Sciatic nerve (tissue), 2 donors: ENCODE results near the gene CASKIN1. TPM values are rescaled to one million over a fixed set of nuclear protein-coding genes. Genes with fewer than 3 reads are reported as not detected.

Experiments
- ATAC-seq: fragments of 200-7000 bp; cut with Tn5 transposase; one replicate; pipeline ENCODE4 v1.9.1; 2020; ENCODE audit warnings: mild to moderate bottlenecking, moderate library complexity
- DNase-seq: peaks from one replicate; pipeline ENCODE4 v3.0.0-alpha.2; 2020; ENCODE audit warnings: low spot score
- intact Hi-C: fragments of 100-400 bp; cut with DNase I; formaldehyde crosslinking; loops from one replicate; pipeline ENCODE4 v1.14.2; 2022
- total RNA-seq: library from RNA; stranded (reverse); fragmentation: NEBNext Ultra II Directional; extraction: Animal tissue kit (Norgen Biotek cat#: 25700); gene quantifications from one replicate; pipeline ENCODE4 v1.2.1, GENCODE V29; 2021
- donor health status: DM: no; HTN: no; CAD: no.
- donor health status: DM: no; HTN: no; CAD: no.

Gene CASKIN1
- total RNA-seq, 1 donor from 2014 or later: 1.6 TPM

DNA sequence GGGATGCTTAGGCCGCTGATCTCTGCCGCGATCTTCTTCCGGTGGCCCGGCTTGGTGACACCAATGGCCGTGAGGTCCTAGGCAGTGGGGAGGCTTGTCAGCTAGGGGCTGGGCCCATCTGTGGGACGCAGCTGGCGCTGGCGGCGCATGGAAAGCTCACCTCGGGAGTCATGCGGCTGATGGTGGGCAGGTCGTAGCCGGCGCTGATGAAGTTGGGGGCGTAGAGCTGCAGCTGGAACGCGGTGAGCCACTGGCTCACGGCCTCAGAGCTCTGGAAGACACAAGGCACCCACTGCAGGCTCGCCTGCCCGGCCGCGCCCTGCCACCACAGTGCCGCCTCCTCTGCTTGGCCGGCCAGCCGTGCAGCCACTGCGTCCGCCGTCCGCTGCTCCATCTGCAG, 12.7 kb downstream of the CASKIN1 start:
- DNase-seq: no peak
- intact Hi-C loops: no loop called here
- no peak for ATAC-seq

DNA sequence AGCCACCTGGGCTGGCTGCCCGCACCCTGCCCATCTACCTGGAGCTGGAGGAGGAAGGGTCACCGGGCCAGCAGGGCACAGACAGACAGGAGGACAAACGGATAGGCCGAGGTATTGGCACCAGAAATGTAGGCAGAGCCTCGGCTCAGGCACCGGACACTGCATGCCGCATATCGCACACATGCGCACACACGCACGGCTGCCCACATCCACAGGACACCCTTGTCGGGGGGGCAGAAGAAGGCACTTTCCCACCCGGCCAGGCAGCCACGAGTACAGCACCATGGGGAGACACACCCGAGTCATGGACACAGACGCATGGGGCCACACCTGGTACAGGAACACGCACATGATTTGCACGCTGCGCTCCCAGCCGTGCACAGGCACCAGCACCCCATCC, 14.5 kb downstream of the CASKIN1 start:
- intact Hi-C loops: no loop called here
- ATAC-seq: no peak
- DNase-seq: no peak

DNA sequence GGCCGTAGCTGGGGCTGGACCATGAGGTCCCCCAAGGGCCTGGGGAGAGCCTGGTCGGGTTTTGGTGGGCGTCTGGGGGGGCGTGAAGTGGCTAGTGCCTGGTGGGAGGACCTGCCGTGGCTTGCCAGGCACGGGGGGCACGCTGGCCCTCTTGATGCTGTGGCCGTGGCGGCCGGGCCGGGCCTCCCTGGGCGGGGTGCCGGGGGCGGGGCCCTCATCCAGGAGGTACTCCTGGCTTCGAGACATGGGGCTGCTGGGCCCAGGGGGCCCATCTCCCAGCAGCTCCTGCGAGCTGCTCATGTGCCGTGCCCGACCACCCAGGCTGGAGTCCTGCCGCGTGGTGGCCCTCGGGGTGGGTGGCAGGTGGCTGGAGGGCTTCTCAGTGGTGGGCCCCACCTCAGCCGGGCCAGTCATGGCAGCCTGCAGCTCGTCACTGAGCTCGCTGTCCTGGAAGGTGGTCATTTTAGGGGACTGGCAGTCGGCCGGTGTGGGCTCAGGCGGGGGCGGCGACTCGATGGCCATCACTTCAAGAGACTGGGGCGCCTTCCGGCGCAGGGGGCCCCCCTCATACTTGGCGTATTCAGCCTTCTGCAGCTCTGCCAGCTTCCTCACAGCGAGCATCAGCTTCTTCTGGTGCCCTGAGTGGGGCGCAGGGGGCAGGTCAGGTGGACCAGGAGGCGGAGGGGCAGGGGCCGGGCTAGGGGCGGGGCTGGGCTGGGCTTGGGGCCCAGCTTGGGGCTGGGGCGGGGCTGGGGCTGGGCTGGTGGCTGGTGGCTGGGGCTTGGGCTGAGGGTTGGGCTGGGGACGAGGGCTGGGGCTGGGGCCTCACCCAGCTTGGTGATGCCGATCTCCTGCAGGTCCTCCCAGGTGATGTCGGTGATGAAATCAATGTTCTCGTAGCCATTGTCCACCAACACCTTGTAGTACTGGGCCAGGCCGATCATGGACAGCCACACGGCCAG, 15.2 kb downstream of the CASKIN1 start:
- no peak for DNase-seq
- ATAC-seq: no peak
- intact Hi-C loops: no loop called here

DNA sequence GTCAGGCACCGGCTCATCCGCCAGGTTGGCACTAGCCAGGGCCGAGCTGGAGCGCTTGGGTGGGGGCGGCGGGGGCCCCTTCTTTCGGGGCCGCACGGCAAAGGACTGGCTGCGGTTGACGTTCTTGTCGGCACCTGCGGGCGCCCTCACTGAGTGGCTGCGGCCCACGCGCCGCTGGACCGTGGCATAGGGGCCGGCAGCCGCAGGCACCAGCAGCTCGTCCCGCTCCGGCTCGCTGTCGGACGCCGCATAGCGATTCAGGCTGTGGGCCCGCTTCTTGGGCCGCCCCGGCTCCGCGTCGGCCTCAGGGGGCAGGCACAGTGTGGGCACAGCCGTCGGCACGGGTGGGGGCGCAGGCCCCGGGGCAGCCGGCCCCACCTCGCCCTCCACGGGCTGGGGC, 15.9 kb downstream of the CASKIN1 start:
- DNase-seq (no peak), ATAC-seq (no peak)
- intact Hi-C loops: no loop called here

DNA sequence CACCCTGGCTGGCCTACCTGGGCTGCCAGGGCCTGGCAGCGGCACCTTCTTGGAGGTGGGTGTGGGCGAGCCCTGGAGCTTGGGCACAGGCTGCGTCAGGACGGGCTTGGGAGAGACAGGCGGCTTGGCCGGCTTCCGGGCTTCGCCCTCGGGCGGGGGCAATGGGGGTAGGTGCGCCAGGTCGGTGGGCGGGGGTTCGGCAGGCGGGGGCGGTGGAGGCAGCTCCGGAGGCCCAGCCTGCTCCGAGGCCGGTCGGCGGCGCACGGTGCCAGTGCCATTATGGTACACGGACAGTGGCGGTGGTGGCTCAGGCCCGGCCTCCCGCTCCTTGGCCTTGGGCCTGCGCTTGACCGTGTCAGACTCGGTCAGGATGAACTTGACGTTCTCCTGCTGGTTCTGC, 16.8 kb downstream of the CASKIN1 start:
- ATAC-seq (no peak), DNase-seq (no peak)
- intact Hi-C loops: no loop called here

DNA sequence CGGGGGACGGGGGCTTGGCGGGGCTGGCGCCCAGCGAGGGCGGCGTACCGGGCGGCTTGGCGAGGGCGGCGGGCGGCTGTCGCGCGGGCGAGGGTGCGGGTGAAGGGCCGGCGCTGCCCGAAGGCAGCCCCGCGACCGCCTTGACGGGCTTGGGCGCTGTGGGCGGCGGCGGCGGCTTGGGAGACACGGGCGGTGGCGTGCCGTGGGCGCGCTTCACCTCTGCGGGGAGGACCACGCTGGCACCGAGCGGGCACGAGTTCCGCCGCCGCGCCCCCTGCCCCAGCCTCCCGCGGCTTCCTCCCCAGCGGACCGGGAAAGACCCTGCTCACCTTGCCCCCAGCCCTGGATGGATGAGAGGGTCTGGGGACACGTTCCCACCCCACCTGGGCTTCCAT, 17.3 kb downstream of the CASKIN1 start:
- intact Hi-C loops: no loop called here
- DNase-seq (no peak), ATAC-seq (no peak)

DNA sequence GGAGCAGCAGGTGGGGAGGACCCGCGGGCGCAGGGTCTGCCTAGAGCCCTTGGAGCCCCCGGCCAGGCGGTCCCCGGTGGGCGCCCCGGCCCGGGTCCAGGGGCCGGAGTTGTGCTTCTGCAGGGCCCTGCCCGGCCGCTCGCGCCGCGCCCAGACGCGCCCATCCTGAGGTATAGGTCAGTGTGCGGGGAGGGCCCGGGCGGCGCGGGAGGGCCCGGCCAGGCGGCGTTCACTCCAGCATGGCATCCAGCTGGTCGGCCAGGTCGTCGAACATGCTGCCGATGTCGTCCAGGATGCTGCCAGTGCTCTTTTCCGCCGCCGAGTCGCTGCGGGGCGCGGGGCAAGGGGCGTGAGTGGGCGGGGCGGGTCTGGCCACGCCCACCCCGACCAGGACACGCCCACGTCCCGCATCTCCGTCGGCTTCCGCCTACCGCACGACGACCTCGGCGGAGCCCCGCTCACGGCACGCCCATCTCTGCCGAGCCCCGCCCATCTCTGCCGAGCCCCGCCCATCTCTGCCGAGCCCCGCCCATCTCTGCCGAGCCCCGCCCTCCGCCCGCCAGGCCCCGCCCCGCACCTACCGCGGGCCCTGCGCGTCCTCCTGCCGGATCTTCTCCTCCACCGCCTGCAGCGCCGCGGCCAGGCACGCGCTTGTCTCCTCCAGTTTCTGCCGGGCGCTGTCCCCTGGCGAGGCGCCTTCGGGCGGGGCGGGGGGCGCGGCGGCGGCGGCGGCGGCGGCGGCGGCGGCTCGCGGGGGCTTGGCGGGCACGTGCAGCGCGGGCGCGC, 17.9 kb downstream of the CASKIN1 start:
- ATAC-seq (peak; percentile 44), DNase-seq (no peak)
- intact Hi-C loops: no loop called here

DNA sequence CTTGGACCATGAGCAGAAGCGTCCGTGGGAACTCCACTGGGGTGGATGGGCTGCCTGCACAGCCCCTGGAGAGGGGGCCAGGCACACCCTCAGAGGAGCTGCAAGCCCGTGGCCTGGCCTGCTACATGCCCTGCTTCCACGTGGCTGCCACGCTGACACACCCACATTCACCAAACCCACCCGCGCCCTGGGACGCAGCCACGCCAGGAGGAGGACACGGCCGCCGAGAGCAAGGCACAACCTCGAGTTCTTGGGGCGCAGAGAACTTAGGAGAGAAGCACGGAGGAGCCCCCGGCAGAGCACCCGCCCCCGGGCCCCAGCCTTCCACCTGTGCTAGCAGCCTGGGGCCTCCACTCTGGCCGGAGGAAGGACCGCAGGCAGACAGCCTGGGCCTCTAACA, 18.8 kb downstream of the CASKIN1 start:
- DNase-seq (no peak), ATAC-seq (no peak)
- intact Hi-C loops: no loop called here

DNA sequence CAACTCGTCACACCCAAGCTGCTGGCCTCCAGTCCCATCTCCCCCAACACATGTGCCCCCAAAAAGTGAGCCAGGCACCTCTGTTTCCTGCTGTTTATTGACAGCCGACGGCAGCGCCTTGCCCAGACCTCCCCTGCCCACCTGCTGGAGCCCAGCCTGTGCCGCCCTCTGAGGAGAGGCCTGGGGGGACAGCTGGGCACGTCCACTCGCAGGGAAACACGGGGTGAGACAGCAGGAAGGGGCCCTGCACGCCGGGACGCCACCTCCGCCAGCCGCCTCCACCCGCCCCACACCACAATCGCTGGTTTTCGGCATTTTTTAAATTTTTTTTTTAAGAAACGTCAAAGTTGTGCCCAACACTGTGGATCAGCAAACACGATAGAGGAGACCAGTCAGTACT, 19.3 kb downstream of the CASKIN1 start:
- intact Hi-C loops: no loop called here
- no peak for DNase-seq

DNA sequence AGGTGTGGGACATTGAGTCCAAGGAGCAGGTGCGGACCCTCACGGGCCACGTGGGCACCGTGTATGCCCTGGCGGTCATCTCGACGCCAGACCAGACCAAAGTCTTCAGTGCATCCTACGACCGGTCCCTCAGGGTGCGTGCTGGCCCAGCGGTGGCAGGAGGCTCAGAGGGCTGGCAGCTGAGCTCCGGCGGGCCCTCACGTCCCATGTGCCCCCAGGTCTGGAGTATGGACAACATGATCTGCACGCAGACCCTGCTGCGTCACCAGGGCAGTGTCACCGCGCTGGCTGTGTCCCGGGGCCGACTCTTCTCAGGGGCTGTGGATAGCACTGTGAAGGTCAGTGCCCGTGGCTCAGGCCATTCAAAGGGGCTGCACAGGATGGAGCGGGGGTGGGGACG, 20.4 kb downstream of the CASKIN1 start:
- no peak for DNase-seq

More for the DNA sequence above, 19.3 kb downstream of the CASKIN1 start:
- no peak for ATAC-seq

DNA sequence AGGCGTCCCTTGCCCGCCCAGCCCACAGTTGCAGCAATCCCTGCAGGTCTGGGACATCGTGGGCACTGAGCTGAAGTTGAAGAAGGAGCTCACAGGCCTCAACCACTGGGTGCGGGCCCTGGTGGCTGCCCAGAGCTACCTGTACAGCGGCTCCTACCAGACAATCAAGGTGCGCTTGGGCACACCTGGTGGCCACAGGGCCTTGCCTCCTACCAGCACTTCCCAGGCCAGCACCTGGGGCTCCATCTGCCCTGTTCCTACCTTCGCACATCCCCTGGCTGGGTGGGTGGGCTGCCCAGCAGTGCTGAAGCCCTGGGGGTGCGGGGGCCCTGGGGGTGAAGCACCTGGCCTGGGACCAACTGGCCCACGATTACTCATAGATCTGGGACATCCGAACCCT, 21.0 kb downstream of the CASKIN1 start:
- ATAC-seq: no peak
- intact Hi-C loops: no loop called here
- DNase-seq: no peak

More for the DNA sequence above, 20.4 kb downstream of the CASKIN1 start:
- no peak for ATAC-seq
- intact Hi-C loops: no loop called here

DNA sequence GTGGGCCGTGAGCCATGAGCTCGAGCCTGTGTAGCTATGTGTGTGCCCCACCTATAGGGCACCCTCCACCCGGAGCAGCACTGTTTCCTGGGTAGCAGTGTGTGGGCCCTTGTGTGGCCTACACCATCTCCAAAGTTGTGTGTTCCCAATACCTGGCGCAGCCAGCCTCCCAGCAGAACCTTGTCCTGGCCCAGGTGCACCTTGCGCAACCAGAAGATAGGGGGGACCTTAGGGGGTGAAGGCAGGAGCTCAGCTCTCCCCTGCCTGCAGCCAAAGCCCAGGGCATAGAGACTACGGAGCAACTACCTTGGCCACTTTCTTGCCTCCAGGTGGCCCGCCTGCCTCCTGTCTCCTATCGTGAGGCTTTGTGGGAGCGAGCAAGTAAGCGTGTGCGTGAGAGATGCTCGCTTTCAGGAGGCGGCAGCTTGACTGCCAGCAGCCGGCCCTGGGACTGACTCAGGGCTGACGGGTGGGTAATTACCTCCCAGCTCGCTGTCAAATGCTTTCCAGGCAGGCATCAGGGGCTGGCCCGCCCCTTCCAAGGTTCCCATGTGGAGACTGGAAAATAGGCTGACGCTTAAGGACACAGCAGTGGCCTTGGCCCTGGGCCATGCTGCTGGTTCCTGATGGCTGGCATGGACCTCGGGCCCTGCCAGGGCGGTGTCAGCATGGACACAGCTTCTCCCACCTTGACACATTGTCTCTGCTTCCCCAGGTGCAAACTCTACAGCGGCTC, 21.8 kb downstream of the CASKIN1 start:
- DNase-seq (no peak), ATAC-seq (no peak)
- intact Hi-C loops: no loop called here

DNA sequence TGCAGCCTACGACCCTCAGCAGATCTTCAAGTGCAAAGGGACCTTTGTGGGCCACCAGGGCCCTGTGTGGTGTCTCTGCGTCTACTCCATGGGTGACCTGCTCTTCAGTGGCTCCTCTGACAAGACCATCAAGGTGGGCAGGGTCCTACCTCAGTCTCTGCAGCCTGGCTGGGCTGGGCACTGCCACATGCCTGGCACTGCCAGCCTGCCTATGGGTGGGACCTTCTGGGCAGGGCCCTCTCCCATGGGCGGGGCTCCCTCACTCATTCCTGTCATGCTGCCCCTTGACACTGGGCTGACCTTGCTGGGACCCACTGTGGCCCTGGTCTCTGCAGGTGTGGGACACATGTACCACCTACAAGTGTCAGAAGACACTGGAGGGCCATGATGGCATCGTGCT, 22.5 kb downstream of the CASKIN1 start:
- no peak for ATAC-seq
- intact Hi-C loops: no loop called here

DNA sequence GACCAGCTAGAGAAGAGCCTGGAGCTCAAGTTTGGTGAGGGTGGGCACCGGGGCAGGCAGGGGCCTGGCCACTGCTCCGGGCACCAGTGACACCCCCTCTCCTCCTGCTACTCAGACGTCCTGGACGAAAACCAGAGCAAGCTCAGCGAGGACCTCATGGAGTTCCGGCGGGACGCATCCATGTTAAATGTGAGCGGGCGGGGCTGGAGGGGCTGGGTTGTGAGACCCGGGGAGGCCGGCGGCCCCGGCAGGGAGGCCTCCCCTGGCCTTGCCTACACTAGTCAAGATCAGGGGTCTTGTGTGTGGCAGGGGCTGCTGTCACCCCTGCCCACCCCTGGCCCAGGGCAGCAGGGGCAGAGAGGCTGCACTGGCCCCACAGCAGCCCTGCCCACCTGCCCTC, 23.0 kb downstream of the CASKIN1 start:
- no peak for DNase-seq
- intact Hi-C loops: no loop called here
- ATAC-seq: no peak

More for the DNA sequence above, 22.5 kb downstream of the CASKIN1 start:
- DNase-seq: no peak

DNA sequence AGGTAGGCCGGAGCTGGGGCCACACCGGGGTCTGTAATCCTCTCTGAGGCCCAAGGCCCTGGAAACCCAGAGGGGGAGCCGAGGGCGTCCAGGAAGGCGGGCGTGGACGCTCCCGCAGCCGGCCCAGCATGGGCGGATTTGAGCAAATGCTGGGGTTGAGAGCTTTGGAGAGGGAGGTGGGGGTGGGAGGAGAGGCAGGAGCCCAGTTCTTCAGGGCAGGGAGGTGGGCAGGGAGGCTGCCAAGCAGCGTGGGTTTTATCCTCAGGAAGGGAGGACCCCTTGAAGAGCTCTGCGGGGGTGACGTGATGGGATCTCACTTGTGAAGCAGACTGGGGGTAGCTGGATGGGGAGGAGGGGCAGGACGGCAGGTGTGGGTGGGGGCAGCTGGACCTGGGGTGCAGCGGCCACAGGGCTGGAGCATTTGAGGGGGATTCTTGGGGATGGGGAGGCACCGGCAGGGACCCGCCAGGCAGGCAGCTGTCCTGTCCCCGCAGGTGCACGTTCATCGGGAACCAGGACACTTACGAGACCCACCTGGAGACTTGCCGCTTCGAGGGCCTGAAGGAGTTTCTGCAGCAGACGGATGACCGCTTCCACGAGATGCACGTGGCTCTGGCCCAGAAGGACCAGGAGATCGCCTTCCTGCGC, 23.6 kb downstream of the CASKIN1 start:
- intact Hi-C loops: no loop called here
- no peak for ATAC-seq
- DNase-seq: no peak

DNA sequence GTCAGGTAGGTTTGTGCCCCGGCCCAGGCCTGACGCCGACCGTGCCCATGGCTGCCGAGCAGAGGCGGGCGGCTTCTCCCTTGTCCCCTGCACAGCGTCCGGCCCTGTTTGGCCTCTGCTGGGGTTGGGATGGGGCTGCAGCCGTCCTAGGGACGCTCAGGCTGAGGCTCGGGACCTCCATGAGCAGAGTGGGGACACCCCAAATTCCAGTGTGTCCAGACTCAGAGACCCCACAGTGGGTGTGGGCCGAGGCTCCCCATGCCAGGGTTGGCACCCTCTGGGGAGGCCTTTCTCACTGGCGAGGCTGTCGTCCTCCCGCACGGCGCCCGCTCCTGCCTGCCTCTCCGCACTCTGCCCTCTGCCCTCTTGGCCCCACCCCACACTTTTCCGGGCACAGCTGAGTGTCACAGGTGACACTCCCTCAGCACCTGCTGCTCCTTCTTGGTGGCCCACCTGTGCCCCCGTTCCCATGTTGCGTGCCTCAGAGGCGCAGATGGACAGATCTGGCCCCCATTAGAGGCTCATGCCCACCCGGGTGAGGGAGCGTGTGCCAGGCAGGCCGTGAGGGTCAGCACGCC, 24.7 kb downstream of the CASKIN1 start:
- intact Hi-C loops: no loop called here
- DNase-seq: no peak

DNA sequence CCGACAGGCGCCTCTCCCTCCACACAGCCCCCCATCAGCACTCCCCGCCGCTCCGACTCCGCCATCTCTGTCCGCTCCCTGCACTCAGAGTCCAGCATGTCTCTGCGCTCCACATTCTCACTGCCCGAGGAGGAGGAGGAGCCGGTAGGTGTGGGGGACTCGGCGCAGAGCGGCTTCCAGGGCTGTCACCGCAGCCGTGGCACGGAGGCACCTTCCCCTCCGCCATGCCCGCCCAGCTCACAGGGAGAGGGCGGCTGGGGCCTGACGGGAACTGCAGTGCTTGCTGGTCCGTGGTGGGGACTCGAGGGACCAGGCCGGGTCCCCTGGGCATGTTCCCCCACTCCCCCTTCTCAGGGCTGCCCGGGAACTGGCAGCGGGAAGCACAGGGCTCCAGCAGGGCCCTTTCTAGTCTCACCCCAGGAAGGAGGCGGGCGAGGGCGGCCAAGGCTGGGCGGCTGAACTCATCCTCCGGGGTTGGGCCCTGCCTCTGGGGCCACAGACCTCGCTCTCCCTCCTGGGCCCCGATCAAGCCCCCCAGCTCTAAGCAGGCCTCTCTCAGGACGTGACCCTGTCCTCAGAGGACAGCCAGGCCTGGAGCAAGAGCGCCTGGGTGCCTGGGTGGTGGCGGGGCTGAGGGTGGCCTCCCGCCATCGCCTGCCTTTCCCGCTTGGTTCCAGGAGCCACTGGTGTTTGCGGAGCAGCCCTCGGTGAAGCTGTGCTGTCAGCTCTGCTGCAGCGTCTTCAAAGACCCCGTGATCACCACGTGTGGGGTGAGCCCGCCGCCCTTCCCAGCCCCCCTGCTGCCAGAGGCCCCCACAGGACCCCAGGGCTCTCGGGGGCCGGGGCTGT, 25.6 kb downstream of the CASKIN1 start:
- intact Hi-C loops: no loop called here
- DNase-seq (no peak), ATAC-seq (no peak)

More for the DNA sequence above, 24.7 kb downstream of the CASKIN1 start:
- no peak for ATAC-seq

DNA sequence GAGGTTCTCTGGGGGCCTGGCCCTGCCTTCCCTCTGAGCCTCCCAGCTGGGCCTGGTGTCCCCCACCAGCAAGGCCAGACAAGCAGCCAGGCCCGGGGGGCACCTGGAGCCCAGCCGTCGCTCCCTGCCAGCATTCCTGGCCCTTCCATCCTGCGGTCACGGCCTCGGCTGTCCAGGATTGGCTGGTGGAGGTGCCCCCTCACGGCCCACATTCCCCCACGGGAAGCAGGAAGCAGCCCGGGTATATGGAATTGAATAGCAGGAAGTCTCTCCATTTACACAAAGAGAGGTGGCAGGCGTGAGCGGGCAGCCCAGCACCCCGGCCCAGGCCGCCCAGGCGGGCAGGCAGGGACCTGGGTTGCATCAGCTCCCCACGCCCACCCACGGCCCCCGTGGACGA, 26.3 kb downstream of the CASKIN1 start:
- no peak for ATAC-seq
- intact Hi-C loops: no loop called here

More for the DNA sequence above, 26.3 kb downstream of the CASKIN1 start:
- DNase-seq: no peak
